GM13976 (cell line): ENCODE measurements around the gene IDH2.
"Not testable (repeated sequence)": the region's sequence is repeated elsewhere in the genome, so short reads cannot be mapped to it uniquely, and the experiment has no call there.

ENCODE experiments used
- DNase-seq: peaks from one replicate; pipeline ENCODE4 v3.0.0; 2012; ENCODE audit warnings: low spot score
- in situ Hi-C: fragments of 300-500 bp; cut with MboI; formaldehyde crosslinking; loops from one replicate; pipeline ENCODE4 v1.12.0; 2022; ENCODE audit warnings: low sequenced_read_pairs, mixed read lengths, inconsistent platforms; ENCODE audit not compliant: unreplicated experiment
- TF ChIP-seq, protein P1 (sequence below): IDR thresholded peaks from 2 replicates; pipeline ENCODE4 v1.5.1; 2012; ENCODE audit warnings: borderline replicate concordance, mild to moderate bottlenecking; ENCODE audit not compliant: insufficient read depth; ENCODE audit errors: extremely low read depth, missing control alignments, control extremely low read depth

The IDH2 gene

DNA sequence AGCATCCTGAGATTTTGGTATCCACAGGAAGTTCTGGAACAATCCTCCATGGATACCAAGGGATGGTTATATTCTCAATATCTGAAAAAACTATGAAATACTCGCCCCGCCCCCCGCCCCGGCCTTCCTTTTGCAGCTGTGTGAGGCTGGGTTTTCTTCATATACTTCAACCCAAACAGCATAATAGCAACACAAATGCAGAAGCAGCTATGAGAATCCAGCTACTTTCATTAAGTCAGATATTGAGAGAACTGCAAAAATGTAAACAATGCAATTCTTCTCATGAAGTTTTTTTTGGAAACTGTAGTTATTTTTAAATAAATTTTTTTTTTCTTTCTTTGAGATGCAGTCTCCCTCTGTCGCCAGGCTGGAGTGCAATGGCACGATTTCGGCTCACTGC is 10.9 kb upstream of the IDH2 start:
- TF ChIP-seq, protein P1, sequence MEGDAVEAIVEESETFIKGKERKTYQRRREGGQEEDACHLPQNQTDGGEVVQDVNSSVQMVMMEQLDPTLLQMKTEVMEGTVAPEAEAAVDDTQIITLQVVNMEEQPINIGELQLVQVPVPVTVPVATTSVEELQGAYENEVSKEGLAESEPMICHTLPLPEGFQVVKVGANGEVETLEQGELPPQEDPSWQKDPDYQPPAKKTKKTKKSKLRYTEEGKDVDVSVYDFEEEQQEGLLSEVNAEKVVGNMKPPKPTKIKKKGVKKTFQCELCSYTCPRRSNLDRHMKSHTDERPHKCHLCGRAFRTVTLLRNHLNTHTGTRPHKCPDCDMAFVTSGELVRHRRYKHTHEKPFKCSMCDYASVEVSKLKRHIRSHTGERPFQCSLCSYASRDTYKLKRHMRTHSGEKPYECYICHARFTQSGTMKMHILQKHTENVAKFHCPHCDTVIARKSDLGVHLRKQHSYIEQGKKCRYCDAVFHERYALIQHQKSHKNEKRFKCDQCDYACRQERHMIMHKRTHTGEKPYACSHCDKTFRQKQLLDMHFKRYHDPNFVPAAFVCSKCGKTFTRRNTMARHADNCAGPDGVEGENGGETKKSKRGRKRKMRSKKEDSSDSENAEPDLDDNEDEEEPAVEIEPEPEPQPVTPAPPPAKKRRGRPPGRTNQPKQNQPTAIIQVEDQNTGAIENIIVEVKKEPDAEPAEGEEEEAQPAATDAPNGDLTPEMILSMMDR, result no peak
- no peak for DNase-seq
- in situ Hi-C loops, result no loop called here

DNA sequence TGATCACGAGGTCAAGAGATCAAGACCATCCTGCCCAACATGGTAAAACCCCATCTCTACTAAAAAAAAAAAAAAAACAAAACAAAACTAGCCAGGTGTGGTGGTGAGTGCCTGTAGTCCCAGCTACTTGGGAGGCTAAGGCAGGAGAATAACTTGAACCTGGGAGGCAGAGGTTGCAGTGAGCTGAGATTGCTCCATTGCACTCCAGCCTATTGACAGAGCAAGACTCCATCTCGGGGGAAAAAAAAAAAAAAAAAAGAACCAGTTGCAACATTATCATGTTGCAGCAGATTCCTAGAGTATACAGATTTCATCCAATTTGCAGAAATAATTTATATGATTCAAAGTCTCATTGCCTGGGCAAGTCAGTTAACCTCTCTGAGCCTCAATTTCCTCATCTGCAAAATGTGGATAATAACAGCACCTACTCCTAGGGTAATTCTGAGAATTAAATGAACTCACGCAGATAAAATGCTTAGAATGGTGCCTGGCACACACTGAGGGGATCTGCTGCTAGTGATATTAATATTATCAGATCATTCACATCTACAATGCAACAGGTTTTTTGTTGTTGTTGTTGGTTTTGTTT is 7.0 kb upstream of the IDH2 start:
- in situ Hi-C loops, DNase-seq: not testable (repeated sequence)

DNA sequence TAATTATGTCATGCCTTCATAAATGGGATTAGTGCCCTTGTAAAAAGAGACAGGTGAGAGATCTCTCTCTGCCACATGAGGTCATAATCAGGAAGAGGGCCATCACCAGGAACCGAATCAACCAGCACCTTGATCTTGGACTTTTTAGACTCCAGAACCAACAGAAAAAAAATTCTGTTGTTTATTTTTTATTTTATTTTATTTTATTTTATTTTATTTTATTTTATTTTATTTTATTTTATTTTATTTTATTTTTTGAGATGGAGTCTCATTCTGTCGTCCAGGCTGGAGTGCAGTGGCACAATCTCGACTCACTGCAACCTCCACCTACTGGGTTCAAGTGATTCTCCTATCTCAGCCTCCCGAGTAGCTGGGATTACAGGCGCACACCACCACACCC is 5.8 kb upstream of the IDH2 start:
- in situ Hi-C loops, DNase-seq: not testable (repeated sequence)

DNA sequence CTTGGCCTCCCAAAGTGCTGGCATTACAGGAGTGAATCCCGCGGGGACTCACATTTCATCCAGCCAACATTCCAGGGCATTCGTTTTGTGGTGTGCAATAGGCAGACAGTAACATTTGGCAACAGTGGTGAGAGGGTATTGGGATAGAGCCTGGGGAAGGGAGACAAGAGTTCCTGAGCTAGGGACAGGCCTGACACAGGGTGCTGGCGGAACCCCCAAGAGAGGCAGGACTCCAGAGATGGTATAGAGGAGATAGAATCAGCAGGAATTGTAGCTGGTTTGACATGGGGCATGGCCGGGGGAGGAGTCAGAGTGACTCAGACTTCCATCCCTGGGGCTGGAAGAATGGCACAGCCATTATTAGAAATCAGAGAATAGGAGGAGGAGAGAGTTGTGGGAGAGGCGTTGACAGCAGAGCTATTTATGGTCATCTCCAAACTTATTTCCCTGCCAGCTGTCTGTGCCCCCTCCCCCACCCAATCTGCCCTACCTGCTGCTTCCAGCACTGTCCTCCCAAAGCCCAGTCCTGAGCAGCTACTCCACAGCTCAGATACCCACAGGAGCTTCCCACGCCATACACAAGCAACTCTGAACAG is 4.4 kb upstream of the IDH2 start:
- DNase-seq, result no peak
- TF ChIP-seq, protein P1, result no peak
- in situ Hi-C loops, result no loop called here

DNA sequence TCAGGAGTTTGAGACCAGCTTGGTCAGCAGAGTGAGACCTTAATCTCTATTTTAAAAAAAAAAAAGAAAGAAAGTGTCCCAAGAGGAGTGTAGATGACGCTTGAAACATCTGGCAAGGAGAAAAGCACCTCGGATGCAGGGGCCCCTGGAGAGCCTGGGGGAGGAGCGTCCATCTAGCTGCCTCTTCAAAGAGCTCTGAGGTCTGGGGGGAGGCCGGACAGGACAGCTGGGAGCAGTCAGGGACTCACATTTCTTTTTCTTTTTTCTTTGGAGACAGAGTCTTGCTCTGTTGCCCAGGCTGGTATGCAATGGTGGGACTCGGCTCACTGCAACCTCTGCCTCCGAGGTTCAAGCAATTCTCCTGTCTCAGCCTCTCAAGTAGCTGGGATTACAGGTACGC is 3.3 kb upstream of the IDH2 start:
- in situ Hi-C loops, result no loop called here
- TF ChIP-seq, protein P1, result no peak
- DNase-seq, result no peak

DNA sequence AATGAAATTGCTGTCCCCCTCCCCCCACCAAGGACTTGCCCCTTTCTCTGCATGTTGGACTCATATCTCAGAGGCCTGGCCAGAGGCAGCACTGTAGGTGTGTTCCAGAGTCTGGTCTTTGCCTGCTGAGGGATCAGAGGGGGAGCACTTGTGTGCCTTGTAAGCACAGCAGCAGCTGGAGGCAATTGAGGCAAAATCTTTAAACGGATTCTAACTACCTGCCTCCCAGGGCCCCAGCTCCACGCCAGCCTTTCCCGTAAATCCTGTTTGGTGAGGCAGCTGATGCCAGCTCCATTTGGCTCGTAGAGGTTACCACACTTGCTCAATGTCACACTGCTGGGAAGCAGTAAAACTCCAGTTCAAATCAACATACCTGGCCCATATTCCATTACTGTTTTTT is 2.3 kb upstream of the IDH2 start:
- in situ Hi-C loops, result no loop called here
- TF ChIP-seq, protein P1, result no peak
- DNase-seq, result no peak

DNA sequence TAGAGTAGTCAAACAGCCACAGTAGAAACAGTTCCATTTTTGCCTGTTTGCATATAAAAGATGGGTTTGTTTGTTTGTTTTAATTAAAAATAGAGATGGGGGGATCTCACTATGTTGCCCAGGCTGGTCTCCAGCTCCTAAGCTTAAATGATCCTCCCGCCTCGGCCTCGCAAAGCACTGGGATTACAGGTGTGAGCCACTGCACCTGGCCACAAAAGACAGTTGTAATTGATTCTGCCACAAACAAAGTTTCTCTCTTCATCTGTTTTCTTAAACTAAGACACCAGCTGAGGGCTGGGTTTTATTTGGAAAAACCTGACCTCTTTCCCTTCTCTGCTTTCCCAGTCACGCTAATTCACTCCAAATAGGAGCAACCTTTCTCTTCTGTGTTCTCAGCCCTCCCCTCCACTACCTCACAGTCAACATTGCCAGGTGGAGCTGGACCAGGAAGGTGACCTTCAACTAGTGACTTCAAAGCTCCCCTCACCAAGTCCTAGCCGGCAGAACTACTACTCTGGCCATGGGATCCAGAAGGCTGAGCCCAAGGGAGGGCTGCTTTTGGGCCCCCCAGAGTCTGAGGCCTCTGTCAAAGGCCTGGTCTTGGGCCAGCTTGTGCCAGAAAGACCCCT is 1.5 kb upstream of the IDH2 start:
- in situ Hi-C loops, result no loop called here
- TF ChIP-seq, protein P1, result no peak
- no peak for DNase-seq
